ENCODE results near the gene EPHB1. TPM values are rescaled to one million over a fixed set of nuclear protein-coding genes. Genes with fewer than 3 reads are reported as not detected.
"Not testable (repeated sequence)": the region's sequence is repeated elsewhere in the genome, so short reads cannot be mapped to it uniquely, and the experiment has no call there.

EPHB1 gene
- total RNA-seq, 2 donors from 2014 or later = 1.9 to 3.2 TPM

DNA sequence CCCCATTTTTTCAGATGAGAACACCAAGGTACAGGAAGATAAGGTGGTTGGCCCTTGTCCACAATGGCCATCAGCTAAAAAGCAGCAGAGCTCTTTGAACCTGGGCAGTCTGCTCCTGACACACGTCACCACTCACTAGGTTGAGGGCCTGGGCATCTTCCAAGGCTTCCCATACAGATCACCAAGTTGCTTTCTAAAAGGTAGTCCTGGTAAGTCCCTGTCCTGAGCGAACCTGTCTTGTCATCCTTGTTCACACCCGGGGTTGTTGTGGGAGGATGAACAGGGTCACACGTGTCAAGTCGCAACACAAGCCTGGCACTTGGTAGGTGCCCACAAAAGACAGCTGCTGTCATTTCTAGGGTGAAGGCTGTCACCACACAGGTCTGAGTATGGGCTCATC is 260.4 kb downstream of the EPHB1 start:
- no peaks in the 10 kb centered on the region for H3K9me3 ChIP-seq
- TF ChIP-seq, protein P1, sequence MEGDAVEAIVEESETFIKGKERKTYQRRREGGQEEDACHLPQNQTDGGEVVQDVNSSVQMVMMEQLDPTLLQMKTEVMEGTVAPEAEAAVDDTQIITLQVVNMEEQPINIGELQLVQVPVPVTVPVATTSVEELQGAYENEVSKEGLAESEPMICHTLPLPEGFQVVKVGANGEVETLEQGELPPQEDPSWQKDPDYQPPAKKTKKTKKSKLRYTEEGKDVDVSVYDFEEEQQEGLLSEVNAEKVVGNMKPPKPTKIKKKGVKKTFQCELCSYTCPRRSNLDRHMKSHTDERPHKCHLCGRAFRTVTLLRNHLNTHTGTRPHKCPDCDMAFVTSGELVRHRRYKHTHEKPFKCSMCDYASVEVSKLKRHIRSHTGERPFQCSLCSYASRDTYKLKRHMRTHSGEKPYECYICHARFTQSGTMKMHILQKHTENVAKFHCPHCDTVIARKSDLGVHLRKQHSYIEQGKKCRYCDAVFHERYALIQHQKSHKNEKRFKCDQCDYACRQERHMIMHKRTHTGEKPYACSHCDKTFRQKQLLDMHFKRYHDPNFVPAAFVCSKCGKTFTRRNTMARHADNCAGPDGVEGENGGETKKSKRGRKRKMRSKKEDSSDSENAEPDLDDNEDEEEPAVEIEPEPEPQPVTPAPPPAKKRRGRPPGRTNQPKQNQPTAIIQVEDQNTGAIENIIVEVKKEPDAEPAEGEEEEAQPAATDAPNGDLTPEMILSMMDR (IDR thresholded peaks at IDR 0.05) = no peak
- no peaks in the 10 kb centered on the region for H3K4me1 ChIP-seq
- DNase-seq (ENCODE audit: low spot score) = no peak
- no peak overlapping the region for H3K4me3 ChIP-seq
- H3K36me3 ChIP-seq = no peaks in the 10 kb centered on the region
- H3K27ac ChIP-seq = no peak overlapping the region
- H3K27me3 ChIP-seq = no peaks in the 10 kb centered on the region

DNA sequence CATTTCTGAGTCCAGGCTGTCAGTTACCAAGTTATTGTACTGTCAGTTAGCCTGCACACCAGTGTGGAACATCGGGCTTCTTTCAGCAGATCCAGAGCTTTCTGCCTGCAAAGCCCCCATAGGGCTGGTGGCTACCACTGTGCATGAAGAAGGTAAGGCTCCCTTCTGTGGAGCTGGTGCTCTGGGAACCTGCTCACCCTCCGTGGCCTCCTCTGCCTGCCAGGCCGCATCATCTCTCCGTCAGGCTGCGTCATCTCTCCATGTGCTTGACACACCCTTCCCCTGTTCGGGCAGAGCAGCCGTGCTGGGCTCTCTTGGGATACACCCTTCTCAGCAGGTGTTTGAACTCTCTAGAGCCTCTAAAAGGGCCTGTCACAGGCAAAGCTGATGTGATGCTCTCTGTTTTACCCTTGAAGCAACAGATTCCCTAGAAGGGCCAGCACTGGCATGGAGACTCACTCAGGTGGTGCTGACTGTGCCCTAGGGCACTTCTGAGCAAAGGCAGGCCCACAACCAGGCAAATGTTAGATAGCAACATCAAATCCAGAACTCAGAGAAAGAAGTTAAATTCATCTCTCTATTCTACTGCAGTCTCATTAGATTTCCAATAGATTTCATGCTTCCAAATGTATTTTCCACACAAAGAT is 261.1 kb downstream of the EPHB1 start:
- TF ChIP-seq, protein P1 (IDR thresholded peaks at IDR 0.05) = no peak
- no peaks in the 10 kb centered on the region for H3K4me1 ChIP-seq
- no peaks in the 10 kb centered on the region for H3K9me3 ChIP-seq
- H3K27me3 ChIP-seq = no peaks in the 10 kb centered on the region
- no peaks in the 10 kb centered on the region for H3K36me3 ChIP-seq
- no peak overlapping the region for H3K27ac ChIP-seq
- no peak for DNase-seq (ENCODE audit: low spot score)
- H3K4me3 ChIP-seq = no peak overlapping the region

DNA sequence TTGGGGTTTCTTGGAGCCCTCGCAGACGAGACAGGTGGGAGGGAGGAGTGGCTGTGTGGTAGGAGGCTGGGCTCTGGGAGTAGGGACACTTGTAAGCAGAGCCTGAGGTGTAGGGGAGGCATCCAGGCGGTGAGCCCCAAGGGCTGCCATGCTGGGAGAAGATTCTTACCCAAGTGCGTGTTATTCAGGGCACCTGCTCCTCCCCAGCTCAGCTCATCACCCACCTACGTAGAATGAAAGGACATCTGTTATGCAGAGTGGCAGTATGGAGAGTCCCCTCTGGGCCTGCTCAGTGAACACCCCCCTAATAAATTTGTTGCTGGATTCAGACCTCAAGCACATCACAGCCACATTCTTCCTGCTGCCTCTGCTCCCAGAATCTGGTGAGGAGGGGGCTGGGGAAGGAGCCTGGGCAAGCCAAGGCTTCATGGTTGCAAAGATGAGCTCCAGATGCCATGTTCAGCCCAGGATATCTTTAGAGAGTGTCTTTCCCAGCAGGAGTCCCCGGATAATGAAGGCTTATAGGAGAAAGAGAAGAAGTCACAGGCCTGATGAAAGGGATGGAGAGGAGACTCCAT is 261.8 kb downstream of the EPHB1 start:
- H3K27ac ChIP-seq = no peak overlapping the region
- no peak for DNase-seq (ENCODE audit: low spot score)
- no peaks in the 10 kb centered on the region for H3K4me1 ChIP-seq
- TF ChIP-seq, protein P1 (IDR thresholded peaks at IDR 0.05) = no peak
- H3K36me3 ChIP-seq = no peaks in the 10 kb centered on the region
- no peaks in the 10 kb centered on the region for H3K27me3 ChIP-seq
- H3K9me3 ChIP-seq = no peaks in the 10 kb centered on the region
- no peak overlapping the region for H3K4me3 ChIP-seq

DNA sequence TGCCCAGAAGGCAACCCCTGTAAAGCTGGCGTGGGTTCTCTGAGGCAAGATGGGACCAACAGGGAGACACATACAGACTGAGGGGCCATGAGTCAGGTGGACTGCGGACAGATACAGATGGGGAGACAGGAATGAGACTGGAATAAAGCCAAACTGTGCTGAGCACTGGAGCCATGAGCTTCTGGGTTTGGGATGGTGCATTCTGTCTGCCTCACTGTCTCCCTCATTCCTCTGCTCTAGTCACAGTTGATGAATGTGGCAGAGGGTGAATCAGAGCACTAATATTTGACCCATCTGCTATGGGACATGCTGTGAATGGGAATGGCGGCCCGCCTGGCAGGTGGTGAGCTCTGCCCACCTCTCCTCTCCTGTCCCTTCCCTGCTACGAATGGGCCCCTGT is 262.9 kb downstream of the EPHB1 start:
- Histone ChIP-seq H3K27ac (no peak overlapping the region), H3K36me3 (no peaks in the 10 kb centered on the region), H3K9me3 (peaks cover 0 to 5% of the 10 kb centered on the region in 2 donors), H3K4me1 (no peaks in the 10 kb centered on the region), H3K4me3 (no peak overlapping the region), H3K27me3 (no peaks in the 10 kb centered on the region)
- no peak for DNase-seq (ENCODE audit: low spot score)
- TF ChIP-seq, protein P1 (IDR thresholded peaks at IDR 0.05) = no peak

DNA sequence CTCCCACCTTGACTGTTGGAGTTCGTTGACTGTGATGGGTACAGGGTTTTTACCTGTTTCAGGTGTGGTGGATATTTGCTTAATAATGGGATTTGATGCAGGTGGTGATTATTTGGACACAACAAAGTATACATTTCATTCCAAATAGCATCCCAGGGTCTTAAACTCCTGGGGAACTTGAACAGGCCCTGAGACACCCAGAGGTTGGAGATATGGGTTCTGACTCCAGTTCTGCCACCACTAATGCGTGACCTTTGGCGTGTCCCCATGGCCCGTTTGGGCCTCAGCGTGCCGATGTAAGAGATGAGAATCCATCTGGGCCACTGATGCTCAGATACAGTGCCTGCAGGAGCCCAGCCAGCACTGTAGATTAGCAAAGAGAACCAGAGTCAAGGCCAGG is 264.5 kb downstream of the EPHB1 start:
- peaks cover 0 to 5% of the 10 kb centered on the region in 2 donors for H3K9me3 ChIP-seq
- TF ChIP-seq, protein P1 (IDR thresholded peaks at IDR 0.05) = no peak
- no peak for DNase-seq (ENCODE audit: low spot score)

DNA sequence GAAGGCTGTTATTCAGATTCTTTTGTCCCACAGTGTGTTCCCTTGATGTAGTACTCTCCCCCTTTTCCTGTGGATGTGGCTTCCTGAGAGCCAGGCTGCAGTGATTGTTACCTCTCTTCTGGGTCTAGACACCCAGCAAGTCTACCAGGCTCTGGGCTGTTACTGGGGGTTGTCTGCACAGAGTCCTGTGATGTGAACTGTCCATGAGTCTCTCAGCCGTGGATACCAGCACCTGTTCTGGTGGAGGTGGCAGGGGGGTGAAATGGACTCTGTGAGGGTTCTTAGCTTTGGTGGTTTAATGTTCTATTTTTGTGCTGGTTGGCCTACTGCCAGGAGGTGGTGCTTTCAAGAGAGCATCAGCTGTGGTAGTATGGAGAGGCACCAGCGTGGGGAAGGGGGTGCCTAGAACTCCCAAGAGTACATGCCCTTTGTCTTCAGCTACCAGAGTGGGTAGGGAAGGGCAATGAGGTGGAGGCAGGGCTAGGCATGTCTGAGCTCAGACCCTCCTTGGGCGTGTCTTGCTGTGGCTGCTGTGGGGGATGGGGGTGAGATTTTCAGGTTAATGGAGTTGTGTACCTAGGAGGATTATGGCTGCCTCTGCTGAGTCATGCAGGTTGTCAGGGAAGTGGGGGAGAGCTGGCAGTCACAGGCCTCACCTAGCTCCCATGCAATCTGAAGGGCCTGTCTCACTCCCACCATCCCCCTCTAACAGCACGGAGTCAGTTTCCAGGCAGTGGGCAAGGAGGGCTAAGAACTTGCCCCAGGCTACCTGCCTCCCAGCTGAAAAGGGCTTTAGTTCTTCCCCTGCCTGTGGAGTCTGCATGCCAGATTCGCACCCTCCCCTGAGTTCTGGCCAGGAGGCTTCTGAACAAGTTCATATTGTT is 272.0 kb downstream of the EPHB1 start:
- H3K36me3 ChIP-seq; DNase-seq (ENCODE audit: low spot score); H3K4me1 ChIP-seq; H3K27me3 ChIP-seq; H3K27ac ChIP-seq; H3K9me3 ChIP-seq; H3K4me3 ChIP-seq: not testable (repeated sequence)

More for the DNA sequence above, 264.5 kb downstream of the EPHB1 start:
- no peak overlapping the region for H3K4me3 ChIP-seq
- no peak overlapping the region for H3K27ac ChIP-seq
- H3K4me1 ChIP-seq = no peaks in the 10 kb centered on the region
- no peaks in the 10 kb centered on the region for H3K27me3 ChIP-seq
- H3K36me3 ChIP-seq = no peaks in the 10 kb centered on the region

Data from right atrium auricular region (tissue), 2 donors.